WTC11 (cell line): Measurements from ENCODE around the gene BACE2.

Source experiments
- MXD4 ChIP-seq: fragments of 250-450 bp; sonication (Bioruptor Pico); IDR thresholded peaks from 2 replicates; pipeline ENCODE4 v1.8.0; 2021; ENCODE audit warnings: mild to moderate bottlenecking, moderate library complexity, borderline replicate concordance
- ZBTB21 ChIP-seq: sonication (generic); formaldehyde crosslinking; IDR thresholded peaks from 2 replicates; pipeline ENCODE4 v1.8.1; 2023; ENCODE audit warnings: mild to moderate bottlenecking, missing genetic modification reagents, borderline replicate concordance
- ZNF121 ChIP-seq: sonication (generic); formaldehyde crosslinking; IDR thresholded peaks from 2 replicates; pipeline ENCODE4 v1.8.0; 2023; ENCODE audit warnings: missing genetic modification reagents
- ZNF416 ChIP-seq: fragments of 250-450 bp; sonication (Bioruptor Pico); IDR thresholded peaks from 2 replicates; pipeline ENCODE4 v1.9.0; 2021; ENCODE audit warnings: mild to moderate bottlenecking, inconsistent platforms
- TF ChIP-seq, protein P1 (sequence below): sonication (generic); formaldehyde crosslinking; IDR thresholded peaks from 2 replicates; pipeline ENCODE4 v1.8.1; 2022; ENCODE audit warnings: low read depth, missing genetic modification reagents, borderline replicate concordance
- TF ChIP-seq, protein P2 (sequence below): sonication (generic); formaldehyde crosslinking; IDR thresholded peaks from 2 replicates; pipeline ENCODE4 v1.8.0; 2022; ENCODE audit warnings: missing genetic modification reagents
- TF ChIP-seq, protein P3 (sequence below): fragments of 200-600 bp; IDR thresholded peaks from 2 replicates; pipeline ENCODE4 v1.8.0; 2022; ENCODE audit warnings: antibody characterized with exemption
- TF ChIP-seq, protein P4 (sequence below): sonication (generic); formaldehyde crosslinking; IDR thresholded peaks from 2 replicates; pipeline ENCODE4 v1.8.0; 2022; ENCODE audit warnings: mild to moderate bottlenecking, missing genetic modification reagents
- TF ChIP-seq, protein P5 (sequence below): sonication (generic); formaldehyde crosslinking; IDR thresholded peaks from 2 replicates; pipeline ENCODE4 v1.8.1; 2023; ENCODE audit warnings: mild to moderate bottlenecking, missing genetic modification reagents, moderate library complexity
- TF ChIP-seq, protein P6 (sequence below): sonication (generic); formaldehyde crosslinking; IDR thresholded peaks from 2 replicates; pipeline ENCODE4 v1.8.0; 2022; ENCODE audit warnings: mild to moderate bottlenecking, missing genetic modification reagents
- TF ChIP-seq, protein P7 (sequence below): sonication (generic); formaldehyde crosslinking; IDR thresholded peaks from 2 replicates; pipeline ENCODE4 v1.8.0; 2022; ENCODE audit warnings: mild to moderate bottlenecking, missing genetic modification reagents
- TF ChIP-seq, protein P8 (sequence below): sonication (generic); formaldehyde crosslinking; IDR thresholded peaks from 2 replicates; pipeline ENCODE4 v1.8.1; 2022; ENCODE audit warnings: missing genetic modification reagents, borderline replicate concordance

DNA sequence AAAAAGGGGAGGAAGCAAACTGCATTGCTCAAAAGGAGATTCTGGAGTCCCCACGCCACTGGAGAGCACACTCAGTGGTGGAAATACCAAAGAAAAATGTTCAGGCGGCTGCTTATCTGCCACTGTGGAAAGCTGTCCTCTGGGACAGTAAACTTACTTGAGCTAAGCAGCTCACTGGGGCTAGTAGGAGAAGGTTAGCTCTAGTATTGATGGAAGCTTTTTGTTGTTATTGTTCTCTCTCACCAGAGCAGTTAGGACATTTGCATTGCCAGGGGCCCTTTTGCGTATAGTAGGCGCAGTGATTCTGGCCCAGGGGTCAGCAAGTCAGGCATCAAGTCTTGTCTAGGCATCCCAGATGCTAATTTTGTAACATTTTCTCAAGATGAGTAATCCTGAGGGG, 15.6 kb downstream of the BACE2 start:
- TF ChIP-seq, protein P1, sequence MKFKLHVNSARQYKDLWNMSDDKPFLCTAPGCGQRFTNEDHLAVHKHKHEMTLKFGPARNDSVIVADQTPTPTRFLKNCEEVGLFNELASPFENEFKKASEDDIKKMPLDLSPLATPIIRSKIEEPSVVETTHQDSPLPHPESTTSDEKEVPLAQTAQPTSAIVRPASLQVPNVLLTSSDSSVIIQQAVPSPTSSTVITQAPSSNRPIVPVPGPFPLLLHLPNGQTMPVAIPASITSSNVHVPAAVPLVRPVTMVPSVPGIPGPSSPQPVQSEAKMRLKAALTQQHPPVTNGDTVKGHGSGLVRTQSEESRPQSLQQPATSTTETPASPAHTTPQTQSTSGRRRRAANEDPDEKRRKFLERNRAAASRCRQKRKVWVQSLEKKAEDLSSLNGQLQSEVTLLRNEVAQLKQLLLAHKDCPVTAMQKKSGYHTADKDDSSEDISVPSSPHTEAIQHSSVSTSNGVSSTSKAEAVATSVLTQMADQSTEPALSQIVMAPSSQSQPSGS: no peak
- TF ChIP-seq, protein P2, sequence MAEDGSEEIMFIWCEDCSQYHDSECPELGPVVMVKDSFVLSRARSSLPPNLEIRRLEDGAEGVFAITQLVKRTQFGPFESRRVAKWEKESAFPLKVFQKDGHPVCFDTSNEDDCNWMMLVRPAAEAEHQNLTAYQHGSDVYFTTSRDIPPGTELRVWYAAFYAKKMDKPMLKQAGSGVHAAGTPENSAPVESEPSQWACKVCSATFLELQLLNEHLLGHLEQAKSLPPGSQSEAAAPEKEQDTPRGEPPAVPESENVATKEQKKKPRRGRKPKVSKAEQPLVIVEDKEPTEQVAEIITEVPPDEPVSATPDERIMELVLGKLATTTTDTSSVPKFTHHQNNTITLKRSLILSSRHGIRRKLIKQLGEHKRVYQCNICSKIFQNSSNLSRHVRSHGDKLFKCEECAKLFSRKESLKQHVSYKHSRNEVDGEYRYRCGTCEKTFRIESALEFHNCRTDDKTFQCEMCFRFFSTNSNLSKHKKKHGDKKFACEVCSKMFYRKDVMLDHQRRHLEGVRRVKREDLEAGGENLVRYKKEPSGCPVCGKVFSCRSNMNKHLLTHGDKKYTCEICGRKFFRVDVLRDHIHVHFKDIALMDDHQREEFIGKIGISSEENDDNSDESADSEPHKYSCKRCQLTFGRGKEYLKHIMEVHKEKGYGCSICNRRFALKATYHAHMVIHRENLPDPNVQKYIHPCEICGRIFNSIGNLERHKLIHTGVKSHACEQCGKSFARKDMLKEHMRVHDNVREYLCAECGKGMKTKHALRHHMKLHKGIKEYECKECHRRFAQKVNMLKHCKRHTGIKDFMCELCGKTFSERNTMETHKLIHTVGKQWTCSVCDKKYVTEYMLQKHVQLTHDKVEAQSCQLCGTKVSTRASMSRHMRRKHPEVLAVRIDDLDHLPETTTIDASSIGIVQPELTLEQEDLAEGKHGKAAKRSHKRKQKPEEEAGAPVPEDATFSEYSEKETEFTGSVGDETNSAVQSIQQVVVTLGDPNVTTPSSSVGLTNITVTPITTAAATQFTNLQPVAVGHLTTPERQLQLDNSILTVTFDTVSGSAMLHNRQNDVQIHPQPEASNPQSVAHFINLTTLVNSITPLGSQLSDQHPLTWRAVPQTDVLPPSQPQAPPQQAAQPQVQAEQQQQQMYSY (CRISPR knock-in tag): no peak
- TF ChIP-seq, protein P3, sequence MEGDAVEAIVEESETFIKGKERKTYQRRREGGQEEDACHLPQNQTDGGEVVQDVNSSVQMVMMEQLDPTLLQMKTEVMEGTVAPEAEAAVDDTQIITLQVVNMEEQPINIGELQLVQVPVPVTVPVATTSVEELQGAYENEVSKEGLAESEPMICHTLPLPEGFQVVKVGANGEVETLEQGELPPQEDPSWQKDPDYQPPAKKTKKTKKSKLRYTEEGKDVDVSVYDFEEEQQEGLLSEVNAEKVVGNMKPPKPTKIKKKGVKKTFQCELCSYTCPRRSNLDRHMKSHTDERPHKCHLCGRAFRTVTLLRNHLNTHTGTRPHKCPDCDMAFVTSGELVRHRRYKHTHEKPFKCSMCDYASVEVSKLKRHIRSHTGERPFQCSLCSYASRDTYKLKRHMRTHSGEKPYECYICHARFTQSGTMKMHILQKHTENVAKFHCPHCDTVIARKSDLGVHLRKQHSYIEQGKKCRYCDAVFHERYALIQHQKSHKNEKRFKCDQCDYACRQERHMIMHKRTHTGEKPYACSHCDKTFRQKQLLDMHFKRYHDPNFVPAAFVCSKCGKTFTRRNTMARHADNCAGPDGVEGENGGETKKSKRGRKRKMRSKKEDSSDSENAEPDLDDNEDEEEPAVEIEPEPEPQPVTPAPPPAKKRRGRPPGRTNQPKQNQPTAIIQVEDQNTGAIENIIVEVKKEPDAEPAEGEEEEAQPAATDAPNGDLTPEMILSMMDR: no peak
- TF ChIP-seq ZNF121 (CRISPR knock-in tag) (no peak), ZBTB21 (no peak), MXD4 (CRISPR knock-in tag) (no peak), ZNF416 (CRISPR knock-in tag) (no peak)
- TF ChIP-seq, protein P4, sequence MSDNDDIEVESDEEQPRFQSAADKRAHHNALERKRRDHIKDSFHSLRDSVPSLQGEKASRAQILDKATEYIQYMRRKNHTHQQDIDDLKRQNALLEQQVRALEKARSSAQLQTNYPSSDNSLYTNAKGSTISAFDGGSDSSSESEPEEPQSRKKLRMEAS (CRISPR knock-in tag): no peak
- TF ChIP-seq, protein P5, sequence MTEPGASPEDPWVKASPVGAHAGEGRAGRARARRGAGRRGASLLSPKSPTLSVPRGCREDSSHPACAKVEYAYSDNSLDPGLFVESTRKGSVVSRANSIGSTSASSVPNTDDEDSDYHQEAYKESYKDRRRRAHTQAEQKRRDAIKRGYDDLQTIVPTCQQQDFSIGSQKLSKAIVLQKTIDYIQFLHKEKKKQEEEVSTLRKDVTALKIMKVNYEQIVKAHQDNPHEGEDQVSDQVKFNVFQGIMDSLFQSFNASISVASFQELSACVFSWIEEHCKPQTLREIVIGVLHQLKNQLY: no peak
- TF ChIP-seq, protein P6, sequence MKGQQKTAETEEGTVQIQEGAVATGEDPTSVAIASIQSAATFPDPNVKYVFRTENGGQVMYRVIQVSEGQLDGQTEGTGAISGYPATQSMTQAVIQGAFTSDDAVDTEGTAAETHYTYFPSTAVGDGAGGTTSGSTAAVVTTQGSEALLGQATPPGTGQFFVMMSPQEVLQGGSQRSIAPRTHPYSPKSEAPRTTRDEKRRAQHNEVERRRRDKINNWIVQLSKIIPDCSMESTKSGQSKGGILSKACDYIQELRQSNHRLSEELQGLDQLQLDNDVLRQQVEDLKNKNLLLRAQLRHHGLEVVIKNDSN (CRISPR knock-in tag): no peak
- TF ChIP-seq, protein P7, sequence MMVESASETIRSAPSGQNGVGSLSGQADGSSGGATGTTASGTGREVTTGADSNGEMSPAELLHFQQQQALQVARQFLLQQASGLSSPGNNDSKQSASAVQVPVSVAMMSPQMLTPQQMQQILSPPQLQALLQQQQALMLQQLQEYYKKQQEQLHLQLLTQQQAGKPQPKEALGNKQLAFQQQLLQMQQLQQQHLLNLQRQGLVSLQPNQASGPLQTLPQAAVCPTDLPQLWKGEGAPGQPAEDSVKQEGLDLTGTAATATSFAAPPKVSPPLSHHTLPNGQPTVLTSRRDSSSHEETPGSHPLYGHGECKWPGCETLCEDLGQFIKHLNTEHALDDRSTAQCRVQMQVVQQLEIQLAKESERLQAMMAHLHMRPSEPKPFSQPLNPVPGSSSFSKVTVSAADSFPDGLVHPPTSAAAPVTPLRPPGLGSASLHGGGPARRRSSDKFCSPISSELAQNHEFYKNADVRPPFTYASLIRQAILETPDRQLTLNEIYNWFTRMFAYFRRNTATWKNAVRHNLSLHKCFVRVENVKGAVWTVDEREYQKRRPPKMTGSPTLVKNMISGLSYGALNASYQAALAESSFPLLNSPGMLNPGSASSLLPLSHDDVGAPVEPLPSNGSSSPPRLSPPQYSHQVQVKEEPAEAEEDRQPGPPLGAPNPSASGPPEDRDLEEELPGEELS (CRISPR knock-in tag): no peak
- TF ChIP-seq, protein P8, sequence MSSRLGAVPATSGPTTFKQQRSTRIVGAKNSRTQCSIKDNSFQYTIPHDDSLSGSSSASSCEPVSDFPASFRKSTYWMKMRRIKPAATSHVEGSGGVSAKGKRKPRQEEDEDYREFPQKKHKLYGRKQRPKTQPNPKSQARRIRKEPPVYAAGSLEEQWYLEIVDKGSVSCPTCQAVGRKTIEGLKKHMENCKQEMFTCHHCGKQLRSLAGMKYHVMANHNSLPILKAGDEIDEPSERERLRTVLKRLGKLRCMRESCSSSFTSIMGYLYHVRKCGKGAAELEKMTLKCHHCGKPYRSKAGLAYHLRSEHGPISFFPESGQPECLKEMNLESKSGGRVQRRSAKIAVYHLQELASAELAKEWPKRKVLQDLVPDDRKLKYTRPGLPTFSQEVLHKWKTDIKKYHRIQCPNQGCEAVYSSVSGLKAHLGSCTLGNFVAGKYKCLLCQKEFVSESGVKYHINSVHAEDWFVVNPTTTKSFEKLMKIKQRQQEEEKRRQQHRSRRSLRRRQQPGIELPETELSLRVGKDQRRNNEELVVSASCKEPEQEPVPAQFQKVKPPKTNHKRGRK: no peak
